Keratinocyte (primary cell): ENCODE data around the gene SCN4A. TPM values are rescaled to one million over a fixed set of nuclear protein-coding genes. Genes with fewer than 3 reads are reported as not detected.

Experiments
- DNase-seq: peaks from one replicate; pipeline ENCODE4 v3.0.0-alpha.2; 2011; ENCODE audit warnings: low read depth, missing footprints, low spot score
- FAIRE-seq: peaks from 2 replicates; lab custom pipeline; 2011; peaks lifted over from hg19 to GRCh38; lab: Jason Lieb, UNC
- H2AFZ ChIP-seq: 2 replicates; pipeline ENCODE4 v1.6.0; 2012; ENCODE audit warnings: low read length, control low read depth, inconsistent platforms; ENCODE audit not compliant: control insufficient read depth
- H3K27ac ChIP-seq: 2 replicates; pipeline ENCODE4 v1.5.1; 2011; ENCODE audit warnings: low read length; ENCODE audit not compliant: control insufficient read depth, insufficient read depth
- H3K27me3 ChIP-seq: 3 replicates; pipeline ENCODE4 v1.6.0; 2011; ENCODE audit warnings: low read length; ENCODE audit not compliant: control insufficient read depth, insufficient read depth; ENCODE audit errors: extremely low read depth
- H3K36me3 ChIP-seq, 2 experiments: 2 replicates in 1 of 2; 3 replicates in 1 of 2; pipeline ENCODE4 v1.5.1; 2011; ENCODE audit warnings: low read length in 2 of 2, mild to moderate bottlenecking in 1 of 2; ENCODE audit not compliant: control insufficient read depth in 2 of 2, insufficient read depth in 2 of 2; ENCODE audit errors: extremely low read depth in 1 of 2
- H3K4me1 ChIP-seq: 3 replicates; pipeline ENCODE4 v1.5.1; 2011; ENCODE audit warnings: low read length; ENCODE audit not compliant: control insufficient read depth, insufficient read depth; ENCODE audit errors: extremely low read depth
- H3K4me2 ChIP-seq: 3 replicates; pipeline ENCODE4 v1.6.0; 2011; ENCODE audit warnings: low read depth, low read length; ENCODE audit not compliant: control insufficient read depth, insufficient read depth; ENCODE audit errors: extremely low read depth
- H3K4me3 ChIP-seq, 3 experiments: fragments of 200-600 bp in 1 of 3; sonication (generic) in 1 of 3; 2 replicates in 2 of 3; 3 replicates in 1 of 3; pipeline ENCODE4 v1.5.1; 2011 to 2016; ENCODE audit warnings: low read length in 3 of 3, mild to moderate bottlenecking in 3 of 3, control low read depth in 2 of 3, inconsistent platforms in 1 of 3, low read depth in 1 of 3, mixed read lengths in 1 of 3, mixed run types in 1 of 3, moderate library complexity in 1 of 3; ENCODE audit not compliant: control insufficient read depth in 2 of 3, insufficient read depth in 2 of 3; ENCODE audit errors: extremely low read depth in 1 of 3
- H3K79me2 ChIP-seq: 2 replicates; pipeline ENCODE4 v1.6.0; 2012; ENCODE audit warnings: low read length; ENCODE audit not compliant: control insufficient read depth, insufficient read depth
- H3K9ac ChIP-seq: 3 replicates; pipeline ENCODE4 v1.6.0; 2011; ENCODE audit warnings: low read length; ENCODE audit not compliant: control insufficient read depth, insufficient read depth; ENCODE audit errors: extremely low read depth
- H3K9me1 ChIP-seq: 3 replicates; pipeline ENCODE4 v1.6.0; 2011; ENCODE audit warnings: low read length; ENCODE audit not compliant: control insufficient read depth, insufficient read depth; ENCODE audit errors: extremely low read depth
- H3K9me3 ChIP-seq: 2 replicates; pipeline ENCODE4 v1.5.1; 2012; ENCODE audit warnings: low read depth, low read length; ENCODE audit not compliant: control insufficient read depth
- H4K20me1 ChIP-seq: 3 replicates; pipeline ENCODE4 v1.6.0; 2011; ENCODE audit warnings: low read length; ENCODE audit not compliant: control insufficient read depth, insufficient read depth; ENCODE audit errors: extremely low read depth
- CTCF ChIP-seq, 3 experiments: IDR thresholded peaks in 1 of 3; conservative IDR thresholded peaks in 1 of 3; optimal IDR thresholded peaks in 1 of 3; 2 replicates in 2 of 3; 3 replicates in 1 of 3; pipeline versions ENCODE3 to v1.5.1; 2011; ENCODE audit warnings: low read length in 3 of 3, mild to moderate bottlenecking in 3 of 3, moderate library complexity in 2 of 3, control low read depth in 1 of 3, inconsistent platforms in 1 of 3; ENCODE audit not compliant: insufficient read depth in 2 of 3; ENCODE audit errors: extremely low read depth in 1 of 3
- EZH2 ChIP-seq: IDR thresholded peaks from one replicate; pipeline ENCODE4 v1.6.1; 2012; ENCODE audit warnings: inconsistent platforms, mild to moderate bottlenecking, low read length, moderate library complexity
- dilution Hi-C: fragments of 300-500 bp; cut with MboI; formaldehyde crosslinking; loops from one replicate; pipeline ENCODE4 v1.7.0; 2020; ENCODE audit warnings: low sequenced_read_pairs; ENCODE audit not compliant: extremely low pct_ligation_motif_present
- polyA plus RNA-seq, 5 experiments: library from polyadenylated mRNA; depleted of rRNA in 3 of 5; stranded (reverse) in 3 of 5; stranded (forward) in 1 of 5; unstranded in 1 of 5; fragments of >200 nt; gene quantifications; 1 replicate in 1 of 5; 2 replicates in 3 of 5; 3 replicates in 1 of 5; pipeline versions ENCODE4 v1.2.1 to v1.2.3, GENCODE V29; 2011 to 2012; ENCODE audit warnings: missing spikeins in 2 of 5, low read depth in 1 of 5, low replicate concordance in 1 of 5

The SCN4A gene
- polyA plus RNA-seq, 1 donor (not counting 4 experiments of a cell fraction or from before 2014, with no cell fraction given), result not detected

DNA sequence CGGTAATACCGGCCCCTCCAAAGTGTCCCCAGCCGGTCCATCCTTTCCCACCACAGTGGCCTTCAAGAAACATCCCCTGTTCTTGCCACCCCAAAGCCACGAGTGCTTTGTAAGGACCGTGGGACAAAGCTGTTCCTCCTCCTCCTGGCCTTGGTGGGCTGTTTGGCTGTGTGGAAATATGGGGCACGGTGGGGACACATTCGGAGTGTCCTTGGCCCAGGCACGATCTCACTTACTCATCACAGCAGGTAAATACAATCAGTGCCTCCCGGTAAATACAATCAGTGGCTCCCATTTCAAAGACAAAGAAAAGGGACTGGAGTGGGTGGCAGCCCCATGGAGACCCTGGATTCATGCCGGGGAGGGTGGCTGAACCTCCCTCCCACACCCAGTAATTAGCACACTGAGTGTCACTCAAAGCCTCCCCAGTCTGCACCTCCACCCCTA, 10.4 kb downstream of the SCN4A start:
- FAIRE-seq, result no peak
- Histone ChIP-seq H3K9ac (no peak overlapping the region), H3K4me1 (peaks cover 2% of the 10 kb centered on the region), H3K79me2 (no peaks in the 10 kb centered on the region), H4K20me1 (no peaks in the 10 kb centered on the region), H3K27me3 (peaks cover 10% of the 10 kb centered on the region), H3K4me3 (no peak overlapping the region), H3K4me2 (no peak overlapping the region), H3K9me3 (no peaks in the 10 kb centered on the region), H2AFZ (no peak overlapping the region), H3K9me1 (no peaks in the 10 kb centered on the region), H3K27ac (no peak overlapping the region), H3K36me3 (no peaks in the 10 kb centered on the region)
- TF ChIP-seq EZH2 (no peak), CTCF (optimal IDR thresholded peaks at IDR 0.05 in 1 of 3, IDR thresholded peaks at IDR 0.05 in 1 of 3, conservative IDR thresholded peaks at IDR 0.05 in 1 of 3; ENCODE audit: extremely low read depth in 1 of 3, insufficient read depth in 2 of 3, low read length in 3 of 3) (no peak)
- dilution Hi-C loops, result no loop called here
- DNase-seq, result no peak

DNA sequence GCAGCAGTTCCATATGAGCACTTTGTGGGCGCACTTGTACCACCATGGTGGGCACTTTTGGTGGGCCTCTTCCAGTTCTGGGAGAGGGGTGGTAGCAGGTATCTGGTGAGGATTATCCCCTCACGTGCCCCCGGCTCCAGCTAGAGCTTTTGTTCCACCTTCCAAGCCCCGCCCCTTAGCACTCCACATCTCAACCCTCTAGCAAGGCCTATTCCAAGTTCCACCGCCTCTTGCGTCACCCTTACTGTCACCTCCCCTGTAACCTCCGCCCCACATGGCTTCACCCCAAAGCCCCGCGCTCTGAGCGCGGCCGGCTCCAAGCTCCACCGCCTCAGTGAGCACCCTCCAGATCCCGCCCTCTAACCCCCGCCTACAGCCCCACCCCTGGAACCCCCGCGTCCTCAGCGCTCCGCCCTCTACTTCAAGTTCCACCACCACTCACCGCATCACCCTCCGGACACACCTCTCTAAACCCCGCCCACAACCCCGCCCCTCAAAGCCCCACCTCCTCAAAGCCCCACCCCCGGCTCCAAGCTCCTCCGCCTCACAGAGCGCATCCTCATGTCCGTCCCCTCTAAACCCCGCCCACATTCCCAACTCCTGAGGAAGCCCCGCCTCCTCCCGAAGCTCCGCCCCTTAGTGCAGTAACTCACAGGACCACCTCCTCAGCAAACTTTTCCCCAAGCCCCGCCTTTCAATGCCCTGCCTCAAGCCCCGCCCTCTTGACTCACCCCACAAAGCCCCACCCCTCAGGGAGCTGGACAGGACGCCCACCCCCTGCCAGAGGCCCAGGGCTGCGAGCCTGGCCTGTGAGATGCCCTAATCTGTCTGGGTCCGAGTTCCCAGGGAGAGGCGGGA, 11.1 kb downstream of the SCN4A start:
- FAIRE-seq (no peak), DNase-seq (peak; percentile 41)
- Histone ChIP-seq H3K27ac (no peak overlapping the region), H3K9ac (no peak overlapping the region), H4K20me1 (no peaks in the 10 kb centered on the region), H3K4me1 (peaks cover 2% of the 10 kb centered on the region), H3K27me3 (peaks cover 10% of the 10 kb centered on the region), H2AFZ (no peak overlapping the region), H3K36me3 (no peaks in the 10 kb centered on the region), H3K4me3 (no peak overlapping the region), H3K4me2 (peak overlapping the region; percentile 41), H3K9me1 (no peaks in the 10 kb centered on the region), H3K79me2 (no peaks in the 10 kb centered on the region), H3K9me3 (no peaks in the 10 kb centered on the region)
- TF ChIP-seq CTCF (optimal IDR thresholded peaks at IDR 0.05 in 1 of 3, IDR thresholded peaks at IDR 0.05 in 1 of 3, conservative IDR thresholded peaks at IDR 0.05 in 1 of 3; ENCODE audit: extremely low read depth in 1 of 3, insufficient read depth in 2 of 3, low read length in 3 of 3) (no peak), EZH2 (no peak)
- dilution Hi-C loops, result no loop called here
